Astrocyte of the hippocampus (primary cell): ENCODE measurements around the gene FAM169A.
"Not testable (repeated sequence)": the region's sequence is repeated elsewhere in the genome, so short reads cannot be mapped to it uniquely, and the experiment has no call there.

Experiments
- DNase-seq: peaks from one replicate; pipeline ENCODE4 v3.0.0; 2011; ENCODE audit warnings: low read depth, low spot score

The FAM169A gene

GRCh38 chr5:74870299-74871067 is 4.3 kb upstream of the FAM169A start:
- DNase-seq = peak; percentile 10

GRCh38 chr5:74869414-74869813 is 3.2 kb upstream of the FAM169A start:
- not testable (repeated sequence) for DNase-seq

- no peak for DNase-seq
These were observed 492 bp upstream of the FAM169A start for GRCh38 chr5:74866596-74867162.

GRCh38 chr5:74865256-74865803 is 857 bp downstream of the FAM169A start:
- no peak for DNase-seq

GRCh38 chr5:74864823-74865222 is 1.4 kb downstream of the FAM169A start:
- DNase-seq = no peak

GRCh38 chr5:74863726-74864125 is 2.5 kb downstream of the FAM169A start:
- no peak for DNase-seq

GRCh38 chr5:74862221-74862620 is 4.0 kb downstream of the FAM169A start:
- DNase-seq = no peak

GRCh38 chr5:74856975-74857374 is 9.2 kb downstream of the FAM169A start:
- DNase-seq = not testable (repeated sequence)

GRCh38 chr5:74853256-74853655 is 12.9 kb downstream of the FAM169A start:
- no peak for DNase-seq

- peak; percentile 62 for DNase-seq
These were observed 14.4 kb downstream of the FAM169A start for GRCh38 chr5:74851684-74852353.

GRCh38 chr5:74850789-74851425 is 15.3 kb downstream of the FAM169A start:
- no peak for DNase-seq

GRCh38 chr5:74850030-74850429 is 16.2 kb downstream of the FAM169A start:
- no peak for DNase-seq

- DNase-seq = no peak
These were observed 17.6 kb downstream of the FAM169A start for GRCh38 chr5:74848553-74849025.

GRCh38 chr5:74839229-74839628 is 27.0 kb downstream of the FAM169A start:
- no peak for DNase-seq

- no peak for DNase-seq
These were observed 27.9 kb downstream of the FAM169A start for GRCh38 chr5:74838262-74838661.

- no peak for DNase-seq
These were observed 29.1 kb downstream of the FAM169A start for GRCh38 chr5:74837115-74837514.

- DNase-seq = no peak
These were observed 32.5 kb downstream of the FAM169A start for GRCh38 chr5:74833537-74834266.

- DNase-seq = no peak
These were observed 36.8 kb downstream of the FAM169A start for GRCh38 chr5:74829413-74829812.

GRCh38 chr5:74822288-74822687 is 43.9 kb downstream of the FAM169A start:
- no peak for DNase-seq

- no peak for DNase-seq
These were observed 49.3 kb downstream of the FAM169A start for GRCh38 chr5:74816875-74817274.

- peak; percentile 68 for DNase-seq
These were observed 55.3 kb downstream of the FAM169A start for GRCh38 chr5:74810915-74811314.
